GM10248 (cell line): ENCODE measurements around the gene ALG8.
"Not testable (repeated sequence)": the region's sequence is repeated elsewhere in the genome, so short reads cannot be mapped to it uniquely, and the experiment has no call there.

Experiments used
- CTCF ChIA-PET: fragments of 300-600 bp; sonication (Branson Sonifier 250); formaldehyde crosslinking; extraction: SDS; loops from one replicate; lab custom pipeline; 2021; ENCODE audit warnings: antibody characterized with exemption; lab: Yijun Ruan, JAX
- POLR2A ChIA-PET: fragments of 350-650 bp; sonication (Branson Sonifier 250); formaldehyde crosslinking; extraction: SDS; loops from one replicate; lab custom pipeline; 2020; ENCODE audit warnings: antibody characterized with exemption; lab: Yijun Ruan, JAX
- DNase-seq: peaks from one replicate; pipeline ENCODE4 v3.0.0; 2012; ENCODE audit errors: extremely low spot score
- CTCF ChIP-seq: IDR thresholded peaks from 2 replicates; pipeline ENCODE4 v1.5.1; 2012; ENCODE audit warnings: mild to moderate bottlenecking, low read depth; ENCODE audit errors: extremely low read depth, missing control alignments, control extremely low read depth

ALG8 gene

GRCh38 chr11:78097666-78098385, 41.6 kb downstream of the ALG8 start:
- ChIA-PET CTCF (interaction anchor here (1.0 kb wide), 1 partner anchor 20 kb away, joined by 3 read pairs; no protein-coding TSS in a partner anchor), POLR2A (no interaction called here)
- TF ChIP-seq CTCF, result no peak

DNA sequence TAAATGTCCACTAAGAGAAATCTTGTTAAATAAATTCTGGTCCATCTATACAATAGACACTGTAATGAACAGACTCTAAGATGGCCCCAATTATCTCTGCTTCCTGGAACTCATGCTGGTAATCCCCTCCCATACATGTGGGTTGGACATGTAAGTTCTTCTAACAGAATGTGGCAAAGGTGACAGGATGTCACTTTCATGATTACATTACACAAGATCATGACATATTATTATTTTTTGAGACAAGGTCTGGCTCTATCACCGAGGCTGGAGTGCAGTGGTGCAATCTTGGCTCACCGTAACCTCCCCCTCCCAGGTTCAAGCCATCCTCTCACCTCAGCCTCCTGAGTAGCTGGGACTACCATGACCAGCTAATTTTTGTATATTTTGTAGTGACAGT, 45.2 kb downstream of the ALG8 start:
- no peak for TF ChIP-seq CTCF
- CTCF ChIA-PET, result interaction anchor here (0.9 kb wide), 1 partner anchor 24 kb away, joined by 3 read pairs; no protein-coding TSS in a partner anchor
- DNase-seq, result no peak
- POLR2A ChIA-PET, result no interaction called here

More at GRCh38 chr11:78097666-78098385, 41.6 kb downstream of the ALG8 start:
- DNase-seq, result no peak

DNA sequence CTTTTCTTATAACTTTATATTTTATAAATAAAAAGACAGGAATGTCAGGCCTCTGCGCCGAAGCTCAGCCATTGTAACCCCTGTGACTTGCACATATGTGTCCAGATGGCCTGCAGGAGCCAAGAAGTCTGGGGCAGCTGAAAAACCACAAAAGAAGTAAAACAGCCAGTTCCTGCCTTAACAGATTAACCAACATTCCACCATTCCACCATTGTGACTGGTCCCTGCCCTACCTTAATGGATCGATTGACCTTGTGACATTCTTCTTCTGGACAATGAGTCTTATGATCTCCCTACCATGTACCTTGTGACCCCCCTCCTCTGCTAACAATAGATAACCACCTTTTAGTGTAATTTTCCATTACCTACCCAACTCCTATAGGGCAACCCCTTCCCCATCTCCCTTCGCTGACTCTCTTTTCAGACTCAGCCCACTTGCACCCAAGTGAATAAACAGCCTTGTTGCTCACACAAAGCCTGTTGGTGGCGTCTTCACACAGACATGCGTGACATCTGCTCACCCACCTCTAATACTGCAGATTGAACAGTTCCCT, 52.8 kb downstream of the ALG8 start:
- CTCF ChIA-PET, result interaction anchor here (1.5 kb wide), 1 partner anchor 83 kb away, joined by 3 read pairs; no protein-coding TSS in a partner anchor
- POLR2A ChIA-PET, result not testable (repeated sequence)

DNA sequence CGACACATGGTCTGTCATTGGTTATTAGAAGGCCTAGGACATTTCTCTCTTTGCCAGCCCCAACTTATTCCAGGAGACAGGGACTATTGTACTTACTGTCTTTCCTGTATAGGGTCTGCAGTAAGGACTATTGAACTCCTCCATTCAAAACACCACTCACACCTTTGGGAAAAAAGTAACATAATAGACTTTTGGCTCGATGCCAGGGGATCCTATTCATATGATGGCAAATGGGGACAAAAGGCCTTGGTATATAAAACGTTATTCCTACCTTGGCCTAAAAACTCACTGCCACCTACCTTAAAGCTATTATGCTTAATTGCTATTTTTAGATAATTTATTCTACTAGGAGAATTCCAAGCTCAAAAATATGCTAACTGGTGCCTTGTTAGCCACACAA, 53.5 kb downstream of the ALG8 start:
- CTCF ChIA-PET, result no interaction called here
- no peak for TF ChIP-seq CTCF
- DNase-seq, result no peak
- POLR2A ChIA-PET, result no interaction called here

More for the DNA sequence above, 52.8 kb downstream of the ALG8 start:
- DNase-seq, result not testable (repeated sequence)

DNA sequence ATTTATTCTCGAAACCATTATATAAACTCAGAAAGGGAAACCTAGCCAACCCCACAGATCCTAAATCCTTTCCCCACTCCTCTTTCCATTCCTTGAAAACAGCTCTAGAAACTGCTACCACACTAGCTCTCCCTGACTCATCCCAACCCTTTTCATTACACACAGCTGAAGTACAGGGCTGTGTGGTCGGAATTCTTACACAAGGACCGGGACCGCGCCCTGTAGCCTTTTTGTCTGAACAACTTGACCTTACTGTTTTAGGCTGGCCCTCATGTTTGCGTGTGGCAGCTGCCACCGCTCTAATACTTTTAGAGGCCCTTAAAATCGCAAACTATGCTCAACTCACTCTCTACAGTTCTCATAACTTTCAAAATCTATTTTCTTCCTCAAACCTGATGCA, 54.9 kb downstream of the ALG8 start:
- CTCF ChIA-PET, POLR2A ChIA-PET, DNase-seq: not testable (repeated sequence)

- ChIA-PET POLR2A (no interaction called here), CTCF (interaction anchor here (1.2 kb wide), 1 partner anchor 37 kb away, joined by 3 read pairs; no protein-coding TSS in a partner anchor)
- TF ChIP-seq CTCF, result no peak
- DNase-seq, result no peak
Observed at GRCh38 chr11:78083021-78083420, 56.4 kb downstream of the ALG8 start.

DNA sequence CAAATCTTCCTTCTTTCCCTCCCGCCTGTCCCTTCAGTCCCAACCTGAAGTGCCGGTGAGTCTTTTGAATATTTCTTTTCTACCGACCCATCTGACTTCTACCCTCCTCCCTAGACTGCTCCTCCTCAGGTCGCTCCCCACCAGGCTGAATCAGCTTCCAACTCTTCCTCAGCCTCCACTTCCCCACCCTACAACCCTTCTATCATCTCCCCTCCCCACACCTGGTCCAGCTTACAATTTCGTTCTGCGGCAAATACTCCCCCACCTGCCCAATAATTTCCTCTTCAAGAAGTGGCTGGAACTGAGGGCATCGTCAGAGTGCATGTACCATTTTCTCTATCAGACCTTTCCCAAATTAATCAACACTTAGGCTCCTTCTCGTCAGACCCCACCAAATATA, 57.3 kb downstream of the ALG8 start:
- no peak for DNase-seq
- no peak for TF ChIP-seq CTCF
- POLR2A ChIA-PET, result no interaction called here
- CTCF ChIA-PET, result interaction anchor here (1.2 kb wide), 1 partner anchor 36 kb away, joined by 3 read pairs; no protein-coding TSS in a partner anchor
